Kidney glomerular epithelial cell (primary cell): ENCODE measurements around the gene STK39.
"Not testable (repeated sequence)": the region's sequence is repeated elsewhere in the genome, so short reads cannot be mapped to it uniquely, and the experiment has no call there.

Experiments used
- DNase-seq: peaks from one replicate; lab custom pipeline; 2025; lab: John Stamatoyannopoulos, UW

Gene STK39

DNA sequence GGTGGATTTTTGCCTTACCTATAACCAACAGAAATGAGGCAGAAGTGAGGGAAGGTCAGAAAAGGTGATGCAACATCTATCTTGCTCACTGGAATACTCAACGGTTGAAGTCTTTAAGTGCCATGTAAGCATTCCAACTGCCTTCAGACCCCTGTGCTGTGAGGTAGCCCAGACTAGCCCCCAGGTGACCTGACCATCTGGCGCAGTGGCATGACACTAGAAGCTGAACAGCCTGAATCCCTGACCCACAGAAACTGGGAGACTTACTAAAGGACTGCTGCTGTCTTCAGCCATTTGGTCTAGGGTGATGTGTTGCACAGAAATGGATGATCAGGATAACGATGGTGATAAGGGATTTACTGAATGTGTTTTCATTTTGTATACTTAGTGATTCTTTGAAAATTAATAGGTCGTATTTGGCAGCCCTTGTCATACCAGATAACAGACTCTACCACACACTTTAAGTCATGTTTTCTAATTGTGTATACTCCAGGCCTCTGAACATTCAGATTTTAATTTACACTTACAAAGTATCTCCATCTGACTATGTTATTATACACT, 161.5 kb downstream of the STK39 start:
- no peak for DNase-seq

DNA sequence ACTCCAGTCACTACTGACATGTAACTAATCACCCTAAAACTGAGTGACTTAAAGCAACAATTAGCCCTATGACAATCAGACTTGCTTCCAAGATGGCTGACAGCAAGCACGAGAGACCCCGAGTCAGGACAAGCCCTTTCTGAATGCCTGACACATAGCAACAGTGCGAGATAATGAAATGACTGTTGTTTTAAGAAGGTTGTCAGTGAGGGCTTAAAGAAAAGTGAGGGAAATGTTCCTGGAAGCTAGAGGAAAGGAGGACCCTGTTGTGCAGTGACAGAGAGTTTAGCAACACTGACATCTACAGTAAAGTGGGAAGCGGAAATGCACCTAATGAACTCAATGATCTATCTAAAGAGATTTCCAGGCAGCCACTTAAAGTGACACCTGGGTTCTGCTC, 163.1 kb downstream of the STK39 start:
- no peak for DNase-seq

DNA sequence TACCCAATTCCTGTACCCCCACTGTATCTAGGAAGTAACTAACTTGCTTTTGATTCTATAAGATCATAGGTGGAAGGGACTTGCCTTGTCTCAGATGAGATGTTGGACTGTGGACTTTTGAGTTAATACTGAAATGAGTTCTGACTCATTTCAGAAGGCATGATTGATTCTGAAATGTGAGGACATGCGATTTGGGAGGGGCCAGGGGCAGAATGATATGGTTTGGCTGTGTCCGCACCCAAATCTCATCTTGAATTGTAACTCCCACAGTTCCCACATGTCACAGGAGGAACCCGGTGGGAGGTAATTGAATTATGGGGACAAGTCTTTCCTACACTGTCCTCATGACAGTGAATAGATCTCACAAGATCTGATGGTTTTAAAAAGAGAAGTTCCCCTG, 165.9 kb downstream of the STK39 start:
- DNase-seq: not testable (repeated sequence)

DNA sequence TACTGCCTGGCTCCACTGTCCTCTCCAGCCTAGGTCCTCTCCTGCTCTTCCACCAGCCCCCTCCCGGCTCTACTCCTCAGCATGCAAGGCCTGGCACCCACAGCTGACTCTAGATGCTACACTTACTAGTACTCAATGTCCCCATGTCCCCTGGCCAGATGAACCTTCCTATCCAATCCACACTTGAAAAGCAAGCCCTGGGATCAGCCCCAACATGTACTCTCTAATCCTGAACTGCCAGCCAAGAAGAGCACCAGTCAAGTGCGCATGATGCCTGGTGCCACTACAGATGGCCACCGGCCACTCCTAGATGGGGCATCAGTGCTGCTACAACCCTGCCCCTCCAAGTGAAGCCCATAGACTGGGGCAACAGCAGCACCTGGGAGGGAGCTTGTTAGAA, 168.2 kb downstream of the STK39 start:
- DNase-seq: no peak

DNA sequence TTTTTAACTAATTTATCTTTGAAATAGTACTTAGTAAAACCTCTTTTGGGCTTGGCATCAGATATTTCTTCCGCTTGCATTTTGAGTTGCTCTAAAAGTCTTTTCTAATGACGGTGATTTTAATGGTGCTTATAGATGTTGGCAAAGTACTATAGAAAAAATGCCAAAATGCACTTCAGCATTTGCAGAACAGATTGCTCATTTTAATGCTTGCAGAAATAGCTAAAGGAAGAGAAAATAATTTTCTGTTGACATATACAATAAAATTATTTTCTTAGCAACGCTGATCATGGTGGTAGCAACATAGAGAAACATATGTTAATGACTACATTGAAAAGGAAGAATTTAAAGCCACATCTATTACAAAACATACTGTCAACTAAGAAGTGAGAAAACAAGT, 170.7 kb downstream of the STK39 start:
- no peak for DNase-seq

DNA sequence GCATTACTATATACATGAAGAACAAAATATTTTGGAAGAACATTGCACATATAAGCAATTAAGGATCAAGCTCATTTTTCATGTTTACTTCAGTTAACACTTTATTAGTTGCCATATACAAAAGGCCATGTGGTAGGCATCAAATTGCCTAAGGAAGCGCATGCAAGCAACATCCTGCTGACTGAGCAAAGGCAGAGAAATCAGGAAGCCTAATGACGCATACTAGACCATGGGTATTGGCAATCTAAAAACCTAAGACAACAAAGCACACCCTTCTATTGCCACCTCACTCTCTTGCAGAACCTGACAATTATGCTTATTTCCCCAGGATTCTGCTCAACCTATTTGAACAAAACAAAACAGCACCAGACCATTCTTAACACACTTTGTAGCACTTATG, 171.9 kb downstream of the STK39 start:
- DNase-seq: no peak

DNA sequence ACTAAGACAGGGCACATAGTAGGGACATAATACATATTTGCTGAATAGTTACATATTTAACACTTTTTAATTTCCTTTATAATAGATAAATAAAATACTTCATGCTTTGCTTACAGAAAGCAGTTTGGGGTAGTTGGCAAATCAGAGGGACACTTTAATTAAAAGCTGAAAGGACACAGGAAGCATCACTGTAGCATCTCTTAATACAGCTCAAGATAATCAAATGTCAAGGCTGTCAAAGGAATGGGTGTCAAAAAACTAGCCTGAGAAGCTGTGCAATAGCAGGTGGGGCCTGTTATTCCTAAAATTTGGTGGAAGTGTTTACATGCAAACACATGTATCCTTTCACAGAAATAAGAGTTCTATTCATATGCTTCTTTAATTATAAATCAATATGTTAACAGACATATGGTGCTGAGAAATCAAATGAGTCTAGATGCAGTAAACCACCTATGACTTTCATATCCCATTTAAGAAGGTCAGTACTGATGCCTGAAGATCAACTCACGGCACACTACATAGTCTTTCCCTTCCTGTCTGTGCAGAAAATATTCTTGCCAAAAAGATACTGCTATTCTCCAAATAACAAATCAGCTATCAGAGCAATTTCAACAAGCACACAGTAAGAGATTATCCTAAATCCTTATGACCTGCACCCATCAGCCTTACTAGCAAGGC, 174.6 kb downstream of the STK39 start:
- no peak for DNase-seq

DNA sequence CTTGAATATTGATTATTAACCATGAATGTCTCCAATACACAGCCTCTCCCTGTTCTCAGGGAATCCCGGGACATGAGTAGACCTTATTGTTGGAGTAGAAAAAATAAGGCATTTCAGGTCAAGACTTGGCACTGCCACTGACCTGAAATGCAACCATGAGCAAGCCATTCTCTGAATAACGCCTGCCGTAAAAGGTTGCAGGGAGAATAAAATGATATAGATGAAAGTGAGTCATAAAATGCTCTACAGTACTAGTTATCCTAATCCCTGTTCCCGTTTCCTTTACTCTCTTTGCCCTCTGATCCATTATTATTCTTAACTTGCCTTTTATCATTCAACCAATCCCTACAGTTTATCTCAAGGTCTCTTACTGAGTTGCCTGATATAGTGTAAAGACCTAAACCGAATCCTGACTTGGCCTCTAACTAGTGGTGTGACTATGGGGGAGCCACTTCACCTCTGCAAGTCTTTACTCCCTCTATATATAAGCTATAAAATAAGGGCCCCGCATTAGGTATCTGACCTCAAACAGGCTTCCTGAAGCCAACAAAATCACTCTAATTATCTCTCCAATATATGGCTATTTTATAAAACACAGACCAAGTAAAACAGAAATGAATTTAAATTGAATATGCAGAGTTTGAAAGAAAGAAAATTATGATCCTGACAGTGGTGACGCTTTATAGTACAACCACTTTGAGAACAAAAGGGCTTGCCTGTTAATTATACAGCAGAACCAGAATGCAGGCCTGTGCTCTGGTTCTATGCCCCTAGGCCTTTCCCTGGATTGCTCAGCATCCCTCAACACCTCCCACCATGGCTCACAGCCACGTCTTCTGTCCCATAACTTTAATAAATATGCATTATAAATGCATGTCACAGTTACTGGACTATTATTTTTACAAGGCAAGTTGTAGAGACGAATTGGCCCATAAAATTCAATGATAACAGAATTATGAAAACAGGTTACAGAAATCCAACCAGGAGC, 183.1 kb downstream of the STK39 start:
- DNase-seq: no peak

DNA sequence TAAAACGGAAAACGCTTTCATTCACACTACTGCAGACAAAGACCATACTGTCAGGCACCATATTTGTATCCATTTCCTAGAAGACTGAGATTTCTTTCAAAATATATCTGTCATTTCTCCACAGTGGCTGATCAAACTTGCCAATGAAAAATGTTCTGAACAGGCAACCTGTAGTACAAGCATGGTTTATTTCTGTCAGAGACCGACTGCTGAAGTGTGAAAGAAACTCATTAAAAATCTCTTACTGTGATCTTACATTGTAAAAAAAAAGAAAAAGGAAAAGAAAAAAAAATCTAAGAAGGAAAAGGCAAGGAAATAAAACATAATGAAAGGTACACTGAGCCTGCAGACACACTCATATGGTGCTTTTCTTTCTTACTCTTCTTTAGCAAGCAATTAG, 184.5 kb downstream of the STK39 start:
- no peak for DNase-seq

DNA sequence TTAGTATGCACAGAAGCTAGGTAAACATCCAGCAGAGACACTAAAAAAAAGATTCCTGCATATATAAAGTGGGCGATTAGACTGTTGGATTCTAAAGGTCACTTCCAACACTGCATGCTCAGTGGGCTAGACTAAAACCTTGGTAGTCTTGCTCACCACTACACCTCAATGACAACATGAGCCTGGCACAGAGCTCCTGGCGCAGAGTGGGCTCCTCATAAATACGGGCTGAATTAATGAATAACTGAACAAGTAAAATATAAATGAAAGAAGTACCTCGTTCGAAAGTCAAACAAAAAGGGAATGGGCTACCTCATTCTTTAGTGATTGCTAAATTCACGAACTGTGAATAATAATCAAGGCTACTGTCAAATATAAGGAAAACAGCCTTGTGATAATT, 185.3 kb downstream of the STK39 start:
- no peak for DNase-seq

DNA sequence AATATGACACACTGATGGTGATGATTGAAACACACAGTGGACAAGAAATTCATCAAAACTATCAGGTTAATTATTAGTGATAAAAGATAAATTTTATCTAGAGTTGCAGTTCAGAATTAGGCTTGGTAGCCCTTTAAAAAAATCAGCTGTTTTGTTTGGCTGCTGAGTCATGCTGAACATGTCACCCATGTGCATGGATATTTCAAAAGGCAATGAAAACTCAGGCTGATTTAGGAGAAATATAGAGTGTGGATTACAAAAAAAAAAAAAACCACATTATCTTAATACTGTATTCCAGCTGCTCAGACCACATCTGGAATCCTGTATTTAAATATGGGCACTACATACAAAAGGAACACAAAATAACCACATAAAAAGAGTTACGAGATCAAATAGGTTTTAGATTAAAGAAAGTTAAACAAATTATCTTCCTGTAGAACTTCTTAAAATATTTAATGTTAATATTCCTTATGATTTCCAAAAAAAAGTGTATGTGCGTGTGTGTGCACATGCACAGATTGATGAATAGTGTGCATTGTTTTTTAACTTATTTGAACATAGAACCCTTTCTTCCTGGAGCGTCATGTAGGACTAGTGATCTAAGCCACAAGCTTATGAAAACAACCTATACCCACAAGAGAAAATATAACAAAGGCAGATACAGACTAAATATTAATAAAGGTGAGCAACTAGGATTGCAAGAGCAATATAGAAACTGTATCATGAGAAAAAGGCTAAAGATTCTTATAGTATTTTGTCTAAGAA, 186.2 kb downstream of the STK39 start:
- DNase-seq: peak; percentile 17

DNA sequence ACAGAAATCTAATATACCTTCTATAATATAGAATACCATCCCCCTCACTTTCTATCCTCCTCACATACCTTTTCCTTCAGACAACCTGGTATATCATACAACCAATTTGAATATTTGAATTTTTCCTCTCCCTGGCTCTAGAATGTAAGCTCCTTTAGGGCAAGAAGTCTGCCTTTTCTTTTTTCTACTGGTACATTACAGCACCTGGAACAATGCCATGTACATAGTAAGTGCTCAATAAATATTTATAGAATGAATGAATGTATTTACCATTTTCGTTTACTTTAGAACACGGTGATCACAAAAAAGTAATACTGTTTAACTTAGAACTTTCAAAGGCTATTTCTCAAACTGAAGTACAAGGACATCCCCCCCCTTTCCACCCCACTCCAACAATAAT, 187.6 kb downstream of the STK39 start:
- DNase-seq: no peak

DNA sequence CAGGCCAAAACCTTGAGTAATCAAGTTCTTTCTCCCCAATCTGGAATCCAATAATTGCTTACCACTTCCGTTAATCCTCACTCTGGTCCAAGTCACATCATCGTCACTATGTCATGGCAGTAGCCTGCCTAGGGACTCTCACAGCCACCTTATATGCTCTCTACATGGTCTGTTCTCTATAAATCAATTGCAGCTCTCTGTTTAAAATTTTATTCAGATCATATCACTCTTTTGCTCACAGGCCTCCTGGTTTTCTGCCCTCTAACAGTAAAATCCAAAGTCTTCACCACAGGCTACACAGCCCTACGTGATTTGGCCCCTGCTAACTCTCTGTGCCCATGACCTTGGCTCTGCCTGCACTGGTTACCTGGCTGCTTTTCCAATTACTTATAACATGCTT, 188.7 kb downstream of the STK39 start:
- no peak for DNase-seq

DNA sequence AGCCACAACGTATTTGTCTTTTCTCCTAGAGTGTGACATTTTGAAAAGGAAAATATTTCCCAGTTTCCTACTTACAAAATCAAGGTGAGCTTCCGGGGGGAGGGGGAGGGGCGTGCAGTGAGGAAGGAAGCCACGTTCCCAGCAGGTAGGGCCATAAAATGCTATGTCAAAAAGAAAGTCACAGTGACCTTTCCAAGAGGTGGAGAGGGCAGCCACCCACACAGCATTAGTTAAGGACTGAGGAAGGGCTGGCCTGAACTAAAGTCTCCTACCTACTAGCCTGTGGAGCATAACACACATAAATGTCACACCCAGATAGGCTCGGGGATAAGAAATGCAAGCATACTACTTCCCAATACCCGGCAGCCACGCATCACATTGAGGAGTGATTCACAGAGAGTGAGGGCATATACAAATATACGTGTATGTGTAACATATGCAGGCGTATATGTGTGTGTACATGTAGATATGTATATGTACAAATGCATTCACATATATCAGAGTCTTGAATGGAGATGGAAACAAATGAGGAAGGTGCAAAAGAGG, 191.1 kb downstream of the STK39 start:
- no peak for DNase-seq

DNA sequence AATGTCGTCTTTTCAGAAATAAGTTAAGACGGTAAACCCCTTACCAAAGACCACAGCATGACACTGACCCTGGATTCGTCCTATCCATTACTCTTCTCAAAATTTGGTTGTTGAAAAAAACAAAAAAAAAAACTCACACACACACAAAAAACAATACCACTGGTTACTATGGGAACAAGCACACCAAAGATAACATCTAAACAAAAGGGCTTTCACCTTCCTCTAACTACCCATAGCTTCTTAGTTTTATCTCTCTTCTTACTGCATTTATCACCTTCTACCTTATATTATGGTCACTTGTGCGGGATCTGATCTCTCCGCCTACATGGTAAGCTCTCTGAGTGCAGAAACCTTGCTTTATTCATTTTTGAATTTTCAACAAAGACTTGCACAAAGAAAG, 192.7 kb downstream of the STK39 start:
- no peak for DNase-seq

DNA sequence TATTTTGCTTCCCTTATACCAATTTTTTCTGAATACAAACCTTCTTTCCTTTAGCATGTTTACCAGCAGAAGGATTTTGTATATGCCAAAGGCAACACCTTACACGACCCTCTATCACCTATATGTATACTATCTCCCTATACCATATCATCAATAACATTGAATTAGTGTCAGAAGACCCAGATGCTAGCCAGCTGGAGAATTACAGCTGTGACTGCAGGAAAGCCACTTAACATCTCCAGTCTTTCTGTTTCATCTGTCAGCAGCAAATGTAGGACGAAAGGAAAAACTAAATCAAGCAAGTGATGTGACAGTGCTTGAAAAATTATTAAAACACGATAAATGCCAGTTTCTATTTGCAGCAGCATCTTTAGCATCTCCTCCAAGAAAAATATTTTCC, 193.7 kb downstream of the STK39 start:
- no peak for DNase-seq

DNA sequence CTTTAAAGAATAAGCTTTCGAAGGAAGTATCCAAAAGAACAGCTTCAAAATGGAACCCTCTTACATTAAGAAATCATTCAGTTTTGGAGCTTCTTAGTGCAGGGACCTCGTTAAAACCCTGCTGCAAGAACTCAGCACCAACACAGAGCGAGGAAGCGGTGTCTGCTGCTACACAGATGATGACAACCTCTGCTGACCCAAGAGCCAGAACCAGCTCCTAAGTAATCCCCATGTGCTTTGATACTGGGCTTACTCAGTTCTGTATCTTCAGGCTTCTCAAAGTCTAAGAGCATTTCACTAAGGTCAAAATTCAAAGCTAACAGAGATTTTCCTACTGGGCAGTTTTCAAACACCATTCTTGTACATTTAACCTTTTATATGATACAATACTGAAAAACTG, 194.6 kb downstream of the STK39 start:
- no peak for DNase-seq

DNA sequence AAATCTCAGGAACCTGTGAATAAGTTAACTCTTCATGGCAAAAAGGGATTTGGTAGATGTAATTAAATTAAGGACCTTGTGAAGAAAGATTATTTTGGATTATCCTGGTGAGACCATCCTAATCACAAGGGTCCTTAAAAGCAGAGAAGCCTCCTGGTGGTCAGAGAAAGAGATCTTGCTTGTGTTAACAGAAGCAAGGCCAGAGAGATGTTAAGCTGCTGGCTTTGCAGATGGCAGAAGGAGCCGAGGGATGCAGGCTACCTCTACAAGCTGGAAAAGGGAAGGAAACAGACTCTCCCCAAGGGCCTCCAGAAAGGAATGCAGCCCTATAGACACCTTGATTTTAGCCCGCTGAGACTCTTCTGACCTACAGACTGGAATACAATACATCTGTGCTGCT, 197.0 kb downstream of the STK39 start:
- DNase-seq: no peak

DNA sequence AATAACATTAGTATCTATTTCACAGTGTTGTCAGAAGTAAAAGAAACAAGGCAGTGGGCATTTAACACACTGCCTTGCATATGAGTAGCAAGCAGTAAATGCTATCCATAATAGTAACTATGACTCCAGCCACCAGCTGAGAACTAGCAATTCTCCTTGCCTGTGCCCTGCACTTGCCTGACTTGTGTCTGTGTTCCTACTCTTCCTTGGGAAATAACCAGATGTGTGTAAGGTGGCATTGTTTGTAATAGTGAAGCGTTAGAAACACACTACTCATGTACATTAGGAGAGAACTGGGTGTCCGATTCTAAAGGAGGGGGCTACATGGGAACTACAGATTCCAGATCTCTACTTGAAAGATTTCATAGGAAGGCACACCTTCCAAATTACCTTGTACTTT, 197.8 kb downstream of the STK39 start:
- DNase-seq: no peak

DNA sequence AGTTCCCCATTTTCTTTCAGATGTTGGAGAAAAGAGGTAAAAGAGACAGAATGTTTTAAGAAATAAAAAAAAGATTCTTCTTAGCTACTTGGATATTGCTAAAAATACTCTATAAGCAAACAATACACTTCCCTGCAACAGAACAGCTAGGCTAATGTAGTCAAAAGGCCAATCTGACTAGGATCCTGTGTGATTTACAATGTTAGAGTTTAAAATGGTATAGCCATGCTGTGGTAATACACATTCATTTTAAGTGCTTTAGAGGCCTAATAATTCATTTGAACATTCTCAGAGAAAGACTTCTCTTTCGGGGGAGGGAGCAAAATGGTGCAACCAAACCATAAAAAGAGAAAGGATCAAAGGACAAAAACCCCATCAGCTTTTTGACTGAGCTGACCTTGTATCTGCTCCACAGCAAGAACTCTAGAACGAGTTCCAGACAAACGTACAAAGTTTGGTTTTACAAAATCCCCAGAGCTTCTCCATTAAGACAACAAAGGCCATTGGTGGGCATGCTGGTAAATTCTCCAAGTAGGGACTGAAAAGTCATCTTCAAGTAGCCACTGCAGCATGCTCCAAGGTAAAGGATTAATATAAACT, 200.2 kb downstream of the STK39 start:
- DNase-seq: no peak

DNA sequence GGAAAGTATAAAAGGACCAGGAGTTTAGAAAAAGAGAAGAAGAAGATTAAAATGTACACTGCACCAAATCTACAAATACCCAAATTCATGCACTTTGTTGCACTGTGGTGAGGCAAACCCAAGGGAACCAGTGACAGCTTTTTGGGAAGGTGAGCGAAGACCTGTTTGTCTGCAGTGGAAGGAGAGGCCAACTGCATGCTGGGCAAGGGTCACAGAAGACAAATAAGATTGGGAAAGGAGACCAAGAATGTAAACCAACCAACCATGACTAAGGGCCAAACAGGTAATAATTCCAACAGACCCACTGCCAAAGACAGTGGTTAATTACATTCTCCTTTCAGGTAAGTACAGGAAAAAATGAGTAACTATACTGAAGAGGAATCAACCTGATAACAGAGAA, 202.8 kb downstream of the STK39 start:
- no peak for DNase-seq

DNA sequence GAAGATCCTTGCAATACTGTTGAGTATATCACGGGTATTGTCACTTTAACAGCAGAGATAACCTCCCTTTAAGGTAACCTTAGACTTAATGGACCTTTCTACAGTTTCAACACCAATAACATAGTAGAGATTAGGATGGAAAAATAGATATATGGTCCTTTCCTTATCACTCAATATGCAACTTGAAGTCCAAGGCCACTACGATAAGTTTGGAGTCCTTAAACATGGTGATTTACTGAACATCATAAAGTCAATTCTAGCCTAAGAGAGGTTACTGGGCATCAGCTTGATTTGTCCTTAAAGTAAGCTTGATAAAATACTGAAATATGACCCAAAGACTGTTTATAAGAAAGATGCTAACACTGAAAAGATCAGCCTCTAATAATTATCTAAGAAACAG, 203.2 kb downstream of the STK39 start:
- no peak for DNase-seq
